Transverse colon (tissue), 4 donors: ENCODE data around the gene SPRTN. TPM values are rescaled to one million over a fixed set of nuclear protein-coding genes. Genes with fewer than 3 reads are reported as not detected.

Source experiments
- DNase-seq: peaks from one replicate; pipeline ENCODE4 v3.0.0-alpha.2; 2019
- H3K27ac ChIP-seq, 4 donors: fragments of 200-600 bp; sonication (generic); 2 replicates each; pipeline ENCODE4 v1.5.1; 2016 to 2018; ENCODE audit warnings: inconsistent platforms in 4 of 4
- H3K27me3 ChIP-seq: fragments of 200-600 bp; sonication (generic); 2 replicates; pipeline ENCODE4 v1.5.1; 2017; ENCODE audit warnings: inconsistent platforms
- H3K36me3 ChIP-seq, 4 donors: fragments of 200-600 bp; sonication (generic); 2 replicates each; pipeline ENCODE4 v1.5.1; 2017 to 2019; ENCODE audit warnings: inconsistent platforms in 4 of 4
- H3K4me1 ChIP-seq, 4 donors: fragments of 200-600 bp; sonication (generic); 2 replicates each; pipeline ENCODE4 v1.5.1; 2017 to 2020; ENCODE audit warnings: inconsistent platforms in 4 of 4
- H3K4me3 ChIP-seq, 4 donors: fragments of 200-600 bp; sonication (generic); 1 replicate in 1 of 4; 2 replicates in 3 of 4; pipeline versions ENCODE4 v1.5.1 to v1.6.1; 2017 to 2019; ENCODE audit warnings: inconsistent platforms in 4 of 4
- H3K9me3 ChIP-seq, 2 donors: fragments of 200-600 bp; sonication (generic); 2 replicates each; pipeline ENCODE4 v1.5.1; 2017 to 2019; ENCODE audit warnings: inconsistent platforms in 2 of 2
- CTCF ChIP-seq, 5 experiments: fragments of 200-600 bp in 3 of 5; fragments of 450-650 bp in 2 of 5; sonication (generic) in 3 of 5; IDR thresholded peaks; 1 replicate in 2 of 5; 2 replicates in 3 of 5; pipeline ENCODE4 v1.5.1; 2016 to 2017; ENCODE audit warnings: antibody characterized with exemption in 5 of 5, inconsistent platforms in 3 of 5, mild to moderate bottlenecking in 2 of 5, moderate library complexity in 1 of 5
- EP300 ChIP-seq: sonication (generic); formaldehyde crosslinking; IDR thresholded peaks from one replicate; pipeline ENCODE4 v1.6.1; 2017; ENCODE audit warnings: antibody characterized with exemption, low read depth
- POLR2A ChIP-seq: fragments of 450-650 bp; IDR thresholded peaks from one replicate; pipeline ENCODE4 v1.6.1; 2016; ENCODE audit warnings: antibody characterized with exemption, mild to moderate bottlenecking, moderate library complexity
- POLR2AphosphoS5 ChIP-seq, 3 donors: sonication (generic); formaldehyde crosslinking; IDR thresholded peaks; one replicate each; pipeline ENCODE4 v1.6.1; 2016; ENCODE audit warnings: antibody characterized with exemption in 3 of 3
- WGBS, 2 donors: methylation state at CpG; one replicate each; pipeline ENCODE4 v1.1.5; 2018; ENCODE audit warnings: low coverage in 1 of 2; 5-methylcytosine and 5-hydroxymethylcytosine counted together
- in situ Hi-C, 4 donors: fragments of 200-750 bp; cut with MboI; loops; one replicate each; pipeline versions ENCODE4 v1.15.0 to v1.15.1; 2017; ENCODE audit warnings: low sequenced_read_pairs in 3 of 4, low pct_ligation_motif_present in 1 of 4, low pct_unique_long_range_greater_than_20kb in 1 of 4
- intact Hi-C: fragments of 100-400 bp; cut with DNase I; formaldehyde crosslinking; loops from one replicate; pipeline ENCODE4 v1.15.1; 2023; ENCODE audit warnings: low total_unique reads
- total RNA-seq, 4 donors: library from RNA; depleted of rRNA; stranded (reverse); fragments of >200 nt; gene quantifications; one replicate each; pipeline ENCODE4 v1.1.0, GENCODE V29; 2016

SPRTN gene
- total RNA-seq, 4 donors from 2014 or later = 8.0 to 21.6 (median 15.3) TPM

GRCh38 chr1:231393668-231394067, 55.6 kb downstream of the SPRTN start:
- Histone ChIP-seq H3K27me3 (no peaks in the 10 kb centered on the region), H3K9me3 (no peaks in the 10 kb centered on the region), H3K4me1 (peaks cover 0 to 38% (median 4%) of the 10 kb centered on the region in 4 donors), H3K4me3 (no peak overlapping the region), H3K27ac (peak overlapping the region in 2 of 4 donors; percentile 22 to 28), H3K36me3 (no peaks in the 10 kb centered on the region)
- in situ Hi-C loops (no loop called here), intact Hi-C loops (no loop called here)
- DNase-seq = no peak
- TF ChIP-seq POLR2A = no peak
- TF ChIP-seq CTCF (IDR thresholded peaks at IDR 0.05) = no peak
- TF ChIP-seq POLR2AphosphoS5 (IDR thresholded peaks at IDR 0.05) = no peak
- no peak for TF ChIP-seq EP300

- H3K4me3 ChIP-seq = no peak overlapping the region
- intact Hi-C loops (no loop called here), in situ Hi-C loops (no loop called here)
- WGBS, 2 donors = 38 to 71% methylated on average over 6 to 10 of the region's 10 CpGs
- TF ChIP-seq POLR2AphosphoS5 (IDR thresholded peaks at IDR 0.05) (peak in 1 of 3 donors; percentile 31), EP300 (no peak)
- peaks cover 0 to 34% (median 4%) of the 10 kb centered on the region in 4 donors for H3K4me1 ChIP-seq
- no peaks in the 10 kb centered on the region for H3K27me3 ChIP-seq
- H3K27ac ChIP-seq = peak overlapping the region; percentile 44 to 70 (median 65)
- H3K36me3 ChIP-seq = no peaks in the 10 kb centered on the region
- H3K9me3 ChIP-seq = no peaks in the 10 kb centered on the region
- DNase-seq = no peak
Measured at GRCh38 chr1:231395076-231395997, 57.2 kb downstream of the SPRTN start.

- WGBS, 2 donors = 84 to 98% methylated on average over 4 of the region's 4 CpGs
- intact Hi-C loops (no loop called here), in situ Hi-C loops (no loop called here)
- Histone ChIP-seq H3K4me3 (no peak overlapping the region), H3K4me1 (peaks cover 0 to 33% (median 4%) of the 10 kb centered on the region in 4 donors), H3K9me3 (no peaks in the 10 kb centered on the region), H3K36me3 (no peaks in the 10 kb centered on the region), H3K27ac (peak overlapping the region; percentile 44 to 70 (median 65)), H3K27me3 (no peaks in the 10 kb centered on the region)
- TF ChIP-seq CTCF (IDR thresholded peaks at IDR 0.05) = no peak
- TF ChIP-seq POLR2A = no peak
- TF ChIP-seq EP300 = no peak
- TF ChIP-seq POLR2AphosphoS5 (IDR thresholded peaks at IDR 0.05) = no peak
- no peak for DNase-seq
Measured at GRCh38 chr1:231395998-231396390, 57.9 kb downstream of the SPRTN start.

GRCh38 chr1:231396643-231397042, 58.5 kb downstream of the SPRTN start:
- peak overlapping the region; percentile 44 to 70 (median 65) for H3K27ac ChIP-seq
- in situ Hi-C loops = no loop called here
- no peaks in the 10 kb centered on the region for H3K27me3 ChIP-seq
- H3K36me3 ChIP-seq = no peaks in the 10 kb centered on the region
- no peak for DNase-seq
- H3K4me1 ChIP-seq = peaks cover 0 to 33% (median 4%) of the 10 kb centered on the region in 4 donors
- intact Hi-C loops = no loop called here
- H3K4me3 ChIP-seq = no peak overlapping the region
- TF ChIP-seq POLR2A (no peak), CTCF (IDR thresholded peaks at IDR 0.05) (no peak), POLR2AphosphoS5 (IDR thresholded peaks at IDR 0.05) (no peak), EP300 (no peak)
- no peaks in the 10 kb centered on the region for H3K9me3 ChIP-seq
- 95 to 100% methylated on average over 1 to 2 of the region's 2 CpGs for WGBS, 2 donors
